HFFc6 (cell line): ENCODE measurements around the gene C2orf69. TPM values are rescaled to one million over a fixed set of nuclear protein-coding genes. Genes with fewer than 3 reads are reported as not detected.

Source experiments
- DNase-seq: peaks from one replicate; pipeline ENCODE4 v3.0.0-alpha.2; 2018
- H3K27ac Mint-ChIP-seq: 2 replicates; pipeline ENCODE4 v1.8.0; 2020; ENCODE audit warnings: mild to moderate bottlenecking, mixed read lengths
- H3K27me3 Mint-ChIP-seq: 2 replicates; pipeline ENCODE4 v1.8.0; 2021; ENCODE audit warnings: mild to moderate bottlenecking, moderate library complexity, mixed read lengths; ENCODE audit not compliant: insufficient read depth
- H3K36me3 Mint-ChIP-seq: 2 replicates; pipeline ENCODE4 v1.8.0; 2021; ENCODE audit warnings: low read depth, mixed read lengths
- H3K4me1 Mint-ChIP-seq: 2 replicates; pipeline ENCODE4 v1.8.0; 2020; ENCODE audit warnings: low read depth, mixed read lengths
- H3K4me3 Mint-ChIP-seq: 2 replicates; pipeline ENCODE4 v1.8.0; 2020; ENCODE audit warnings: mild to moderate bottlenecking, moderate library complexity, mixed read lengths
- H3K9me3 Mint-ChIP-seq: 2 replicates; pipeline ENCODE4 v1.8.0; 2020; ENCODE audit warnings: mild to moderate bottlenecking, mixed read lengths
- total RNA-seq, 6 experiments: library from RNA; stranded (reverse); fragmentation: NEBNext Ultra II Directional; extraction: Animal tissue kit (Norgen Biotek cat#: 25700); gene quantifications; 2 replicates in 1 of 6; 3 replicates in 5 of 6; pipeline ENCODE4 v1.2.3, GENCODE V29; 2021
- TF ChIP-seq, protein P1 (sequence below): fragments of 200-600 bp; sonication (generic); IDR thresholded peaks from 2 replicates; pipeline ENCODE4 v1.5.0; 2021; ENCODE audit warnings: antibody characterized with exemption, mild to moderate bottlenecking

Gene C2orf69
- total RNA-seq, 6 experiments from 2014 or later: 11.8 to 15.2 (median 14.4) TPM

DNA sequence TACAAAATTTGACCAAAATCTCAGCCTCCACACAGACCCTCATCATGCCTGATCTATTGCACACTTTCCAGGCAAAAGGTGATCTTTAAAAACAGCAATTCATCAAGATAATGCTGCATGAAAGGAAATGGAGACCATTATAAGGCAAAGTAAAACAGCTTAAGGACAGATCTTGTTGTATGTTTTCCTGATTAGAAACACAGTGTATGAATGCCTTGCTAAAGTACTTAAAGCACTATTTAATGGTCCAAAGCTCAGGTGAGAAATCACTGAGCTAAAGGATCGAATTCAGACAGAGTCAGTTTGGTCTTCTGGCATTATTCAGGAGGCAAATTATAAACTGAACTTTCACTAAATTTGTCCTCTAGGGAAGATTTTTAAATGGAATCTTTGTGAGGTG is 41.4 kb upstream of the C2orf69 start:
- Mint-ChIP-seq H3K27ac (no peak overlapping the region), H3K4me3 (no peak overlapping the region), H3K9me3 (peaks cover 9% of the 10 kb centered on the region), H3K36me3 (0 out of 2 replicates have a peak, but pooled peaks cover 6% of the 10 kb centered on the region), H3K4me1 (no peaks in the 10 kb centered on the region), H3K27me3 (peaks cover 1% of the 10 kb centered on the region; the same call in 1 of the 2 replicates)
- TF ChIP-seq, protein P1, sequence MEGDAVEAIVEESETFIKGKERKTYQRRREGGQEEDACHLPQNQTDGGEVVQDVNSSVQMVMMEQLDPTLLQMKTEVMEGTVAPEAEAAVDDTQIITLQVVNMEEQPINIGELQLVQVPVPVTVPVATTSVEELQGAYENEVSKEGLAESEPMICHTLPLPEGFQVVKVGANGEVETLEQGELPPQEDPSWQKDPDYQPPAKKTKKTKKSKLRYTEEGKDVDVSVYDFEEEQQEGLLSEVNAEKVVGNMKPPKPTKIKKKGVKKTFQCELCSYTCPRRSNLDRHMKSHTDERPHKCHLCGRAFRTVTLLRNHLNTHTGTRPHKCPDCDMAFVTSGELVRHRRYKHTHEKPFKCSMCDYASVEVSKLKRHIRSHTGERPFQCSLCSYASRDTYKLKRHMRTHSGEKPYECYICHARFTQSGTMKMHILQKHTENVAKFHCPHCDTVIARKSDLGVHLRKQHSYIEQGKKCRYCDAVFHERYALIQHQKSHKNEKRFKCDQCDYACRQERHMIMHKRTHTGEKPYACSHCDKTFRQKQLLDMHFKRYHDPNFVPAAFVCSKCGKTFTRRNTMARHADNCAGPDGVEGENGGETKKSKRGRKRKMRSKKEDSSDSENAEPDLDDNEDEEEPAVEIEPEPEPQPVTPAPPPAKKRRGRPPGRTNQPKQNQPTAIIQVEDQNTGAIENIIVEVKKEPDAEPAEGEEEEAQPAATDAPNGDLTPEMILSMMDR: no peak
- no peak for DNase-seq

DNA sequence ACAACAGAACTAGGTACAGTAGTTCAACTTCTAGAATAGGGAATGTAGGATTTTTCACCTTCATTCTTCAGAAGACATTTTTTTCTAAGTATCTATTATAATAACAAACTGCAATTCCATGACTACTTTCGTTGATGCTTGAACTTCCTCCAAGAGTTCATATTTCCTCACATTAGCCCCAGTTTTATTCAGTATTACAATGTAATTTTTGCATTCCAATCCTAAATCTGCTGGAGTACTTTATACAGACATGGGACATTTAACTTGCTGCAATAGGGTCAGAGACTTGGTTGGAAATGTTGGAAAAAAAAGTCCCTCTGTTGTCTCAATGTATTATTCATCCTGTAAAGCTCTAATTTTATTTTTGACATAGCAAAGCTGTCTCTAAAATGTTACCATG is 40.5 kb upstream of the C2orf69 start:
- H3K27me3 Mint-ChIP-seq: no peaks in the 10 kb centered on the region

DNA sequence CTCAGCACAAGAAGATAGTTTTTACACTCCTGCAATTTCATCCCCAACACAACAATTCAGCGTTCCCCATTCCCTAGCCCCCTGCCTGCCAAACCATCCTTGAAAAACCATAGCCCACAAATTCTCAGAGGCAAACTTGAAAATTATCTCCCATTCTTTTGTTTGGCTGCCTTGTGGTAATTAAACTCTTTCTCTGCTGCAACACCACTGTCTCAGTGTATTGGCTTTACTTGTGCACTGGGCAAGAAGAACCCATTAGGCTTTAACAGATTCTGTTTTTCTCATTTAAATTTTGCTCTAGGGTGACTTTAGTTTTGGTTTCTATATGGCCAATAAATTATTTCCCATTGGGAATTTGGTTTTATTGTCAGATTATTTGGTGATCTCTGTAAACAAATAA is 36.9 kb upstream of the C2orf69 start:
- no peak overlapping the region for H3K27ac Mint-ChIP-seq
- H3K4me1 Mint-ChIP-seq: peaks cover 6% of the 10 kb centered on the region; the same call in 1 of the 2 replicates
- peaks cover 15% of the 10 kb centered on the region for H3K9me3 Mint-ChIP-seq
- 0 out of 2 replicates have a peak, but pooled peaks cover 6% of the 10 kb centered on the region for H3K36me3 Mint-ChIP-seq
- no peaks in the 10 kb centered on the region for H3K27me3 Mint-ChIP-seq
- TF ChIP-seq, protein P1: no peak
- no peak overlapping the region for H3K4me3 Mint-ChIP-seq
- DNase-seq: no peak

More for the DNA sequence above, 40.5 kb upstream of the C2orf69 start:
- TF ChIP-seq, protein P1: no peak
- Mint-ChIP-seq H3K4me1 (peaks cover 6% of the 10 kb centered on the region; the same call in 1 of the 2 replicates), H3K4me3 (no peak overlapping the region), H3K9me3 (peaks cover 15% of the 10 kb centered on the region), H3K27ac (no peak overlapping the region), H3K36me3 (0 out of 2 replicates have a peak, but pooled peaks cover 6% of the 10 kb centered on the region)
- no peak for DNase-seq

DNA sequence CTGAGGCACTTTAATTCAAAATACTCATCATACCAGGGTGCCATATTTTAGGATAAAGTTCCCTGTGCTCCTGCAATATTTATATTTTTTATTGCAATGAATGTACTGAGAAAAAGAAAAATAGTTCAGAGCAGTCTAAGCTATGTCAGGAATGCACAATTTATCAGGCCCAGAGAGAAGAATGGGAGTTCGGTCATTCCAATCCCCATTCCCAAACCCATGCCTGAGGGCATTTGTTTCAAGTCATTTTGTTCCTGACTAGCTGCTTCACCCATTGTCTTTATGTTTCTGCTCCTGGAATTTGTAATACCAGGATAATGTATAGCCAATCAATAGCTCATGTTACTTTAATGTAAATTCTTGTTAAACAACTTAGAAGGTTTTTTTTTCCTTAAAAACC is 35.7 kb upstream of the C2orf69 start:
- Mint-ChIP-seq H3K4me3 (no peak overlapping the region), H3K36me3 (0 out of 2 replicates have a peak, but pooled peaks cover 6% of the 10 kb centered on the region), H3K9me3 (peaks cover 15% of the 10 kb centered on the region), H3K27ac (no peak overlapping the region), H3K4me1 (peaks cover 6% of the 10 kb centered on the region; the same call in 1 of the 2 replicates), H3K27me3 (no peaks in the 10 kb centered on the region)
- peak; percentile 26 for DNase-seq
- TF ChIP-seq, protein P1: no peak

DNA sequence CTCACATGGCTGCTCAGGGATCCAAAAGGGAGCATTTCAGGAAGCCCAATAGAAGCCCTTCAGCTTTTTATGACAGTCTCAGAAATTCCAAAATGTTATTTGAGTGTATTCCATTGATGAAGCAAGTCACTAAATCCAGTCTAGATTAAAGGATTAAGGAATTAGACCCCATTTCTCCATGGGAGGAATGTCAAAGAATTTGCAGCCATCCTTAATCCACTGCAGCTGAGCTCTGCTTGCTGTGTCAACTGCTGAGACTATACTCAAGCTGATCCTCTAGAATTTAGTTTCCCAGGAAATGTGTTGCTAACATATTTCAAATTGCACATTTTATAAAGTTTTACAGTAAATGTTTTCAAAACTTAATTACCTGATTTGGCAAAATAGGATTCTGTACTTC is 28.4 kb upstream of the C2orf69 start:
- no peaks in the 10 kb centered on the region for H3K27me3 Mint-ChIP-seq
- TF ChIP-seq, protein P1: no peak
- no peaks in the 10 kb centered on the region for H3K9me3 Mint-ChIP-seq
- no peak for DNase-seq
- no peak overlapping the region for H3K4me3 Mint-ChIP-seq
- no peaks in the 10 kb centered on the region for H3K36me3 Mint-ChIP-seq
- H3K27ac Mint-ChIP-seq: no peak overlapping the region
- no peaks in the 10 kb centered on the region for H3K4me1 Mint-ChIP-seq
